Measurements from ENCODE around the gene STAT5B.

- no peak for TF ChIP-seq CTCF (IDR thresholded peaks at IDR 0.05)
- TF ChIP-seq POLR2A (IDR thresholded peaks at IDR 0.05) = no peak
Measured at GRCh38 chr17:42291129-42291528, 14.9 kb upstream of the STAT5B start.
